Fibroblast of skin of abdomen (primary cell): ENCODE data around the gene PHF2.

ENCODE experiments used
- DNase-seq: peaks from one replicate; pipeline ENCODE4 v3.0.0-alpha.2; 2013

Gene PHF2

DNA sequence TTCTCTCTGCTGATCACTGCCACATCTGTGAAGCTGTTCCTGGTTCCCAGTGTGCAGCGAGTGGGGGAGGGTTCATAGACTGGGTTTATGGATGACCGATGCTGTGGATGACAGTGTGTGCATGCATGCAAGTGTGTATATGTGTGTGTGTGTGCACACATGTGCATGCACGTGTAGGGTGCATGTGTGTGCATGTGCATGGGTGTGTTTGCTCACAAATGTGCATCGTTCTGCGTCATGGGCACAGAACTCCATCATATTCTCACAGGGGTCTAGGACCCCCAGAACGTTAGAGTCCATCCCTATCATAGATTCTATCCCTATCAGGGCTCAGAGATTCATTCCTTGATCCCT lies 134.0 kb downstream of the PHF2 start:
- no peak for DNase-seq

DNA sequence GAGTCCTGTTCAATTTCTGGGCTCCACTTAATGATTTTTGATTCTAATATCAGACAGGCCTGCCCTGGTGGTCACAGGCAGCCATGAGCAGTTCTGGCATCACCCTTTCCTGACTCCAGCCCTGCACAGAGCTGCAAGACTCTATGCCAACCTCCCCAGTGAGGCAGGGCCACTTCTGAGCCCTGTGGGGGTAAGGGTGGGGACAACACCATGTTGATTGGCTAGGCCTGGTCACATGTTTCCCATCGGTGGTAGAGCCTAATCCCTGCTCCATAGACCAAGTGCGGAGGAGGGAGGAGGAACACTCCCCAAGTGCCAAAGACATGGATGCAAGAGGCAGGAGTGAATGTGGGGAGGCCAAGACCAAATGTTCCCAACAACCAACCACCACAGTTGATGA lies 134.6 kb downstream of the PHF2 start:
- DNase-seq: no peak

DNA sequence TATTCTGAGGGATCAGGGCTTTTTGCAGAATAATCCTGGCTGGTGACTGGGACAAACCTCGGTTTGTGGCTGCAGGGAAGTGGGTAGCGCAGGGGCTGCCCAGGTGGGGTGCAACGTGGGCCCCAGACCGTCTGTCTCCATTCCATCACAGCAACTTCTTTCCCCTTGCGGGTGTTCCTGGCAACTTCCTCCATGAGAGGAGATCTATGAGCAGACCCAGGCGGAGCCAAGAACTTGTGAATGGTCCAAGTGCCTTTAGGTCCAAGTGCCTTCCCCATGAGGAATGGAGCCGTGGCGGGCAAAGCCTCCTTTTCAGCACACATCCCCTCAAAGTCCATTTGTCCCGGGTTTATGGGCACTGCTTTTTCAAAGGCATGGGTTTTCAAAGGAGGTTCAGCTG lies 136.5 kb downstream of the PHF2 start:
- DNase-seq: no peak

DNA sequence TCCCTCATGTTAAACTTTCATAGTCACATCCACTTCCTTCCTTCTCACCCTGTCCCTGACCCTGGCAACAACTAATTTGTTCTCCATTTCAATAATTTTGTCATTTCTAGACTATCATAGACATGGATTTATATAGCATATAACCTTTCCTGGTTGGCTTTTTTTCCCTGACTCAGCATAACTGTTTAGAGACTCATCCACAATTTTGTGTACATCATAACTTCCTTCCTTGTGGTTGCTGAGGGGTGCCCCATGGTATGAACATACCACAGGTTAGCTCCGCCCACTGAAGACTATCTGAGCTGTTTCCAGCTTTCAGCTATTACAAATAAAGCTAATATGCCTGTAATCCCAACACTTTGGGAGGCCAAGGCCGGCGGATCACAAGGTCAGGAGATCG lies 137.3 kb downstream of the PHF2 start:
- DNase-seq: no peak

- no peak for DNase-seq
Observed at GRCh38 chr9:93721417-93721965, 145.1 kb downstream of the PHF2 start.

DNA sequence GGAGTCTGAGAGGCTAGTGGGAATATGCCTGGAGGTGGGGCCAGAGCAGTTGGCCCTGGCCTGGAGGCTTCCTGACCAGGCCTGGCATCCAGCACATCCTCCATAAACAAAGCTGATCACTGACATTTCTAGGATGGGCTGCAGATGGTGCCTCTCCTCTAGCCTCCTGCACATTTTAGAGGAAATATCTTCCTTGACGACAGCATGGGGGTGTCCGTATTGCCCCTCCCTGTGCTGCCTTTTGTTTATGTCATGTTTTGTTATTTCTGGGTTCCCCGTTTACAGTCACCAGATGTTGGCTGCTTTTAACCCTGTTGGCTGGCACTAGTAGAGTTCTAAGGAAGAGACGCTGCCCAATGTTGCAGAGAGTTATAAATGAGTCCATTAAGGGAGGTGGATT lies 148.5 kb downstream of the PHF2 start:
- DNase-seq: no peak

DNA sequence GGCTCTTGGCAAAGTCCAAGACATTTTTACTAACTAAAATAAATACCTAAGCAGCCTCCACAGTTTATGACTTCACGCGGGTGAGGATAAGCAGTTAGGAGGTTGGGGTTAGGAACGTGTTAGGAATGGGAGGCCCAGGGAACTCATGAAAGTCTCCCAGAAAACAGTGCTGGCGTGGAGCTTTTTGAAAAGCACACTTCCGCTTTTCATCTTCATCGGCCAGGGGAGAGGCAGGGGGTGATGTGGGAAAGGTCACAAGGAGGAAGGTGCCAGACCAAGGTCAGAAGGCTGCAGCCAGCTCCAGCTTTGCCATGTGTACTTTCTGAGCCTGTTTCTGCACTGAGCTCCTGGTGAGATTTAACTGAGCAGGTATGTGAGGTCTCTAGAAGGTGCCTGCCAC lies 149.0 kb downstream of the PHF2 start:
- DNase-seq: no peak

- DNase-seq: no peak
Observed at GRCh38 chr9:93726147-93726546, 149.8 kb downstream of the PHF2 start.
